ENCODE results near the gene GNG4.

GNG4 gene

GRCh38 chr1:235669277-235669676 lies 19.7 kb upstream of the GNG4 start:
- Histone ChIP-seq H3K27me3 (ENCODE audit: low read depth, low read length) (no peaks in the 10 kb centered on the region), H3K4me1 (ENCODE audit: low read length) (no peaks in the 10 kb centered on the region), H3K9ac (ENCODE audit: low read length) (no peak overlapping the region), H3K4me3 (ENCODE audit: low read length) (no peak overlapping the region), H2AFZ (ENCODE audit: low read depth, low read length) (no peak overlapping the region), H3K27ac (ENCODE audit: low read length) (no peak overlapping the region), H3K9me3 (ENCODE audit: insufficient read depth, low read length) (peaks cover 32% of the 10 kb centered on the region), H3K4me2 (ENCODE audit: low read length) (no peak overlapping the region), H3K36me3 (replicated peaks; ENCODE audit: low read depth, low read length) (peaks cover 26% of the 10 kb centered on the region), H4K20me1 (ENCODE audit: insufficient read depth, low read length) (no peaks in the 10 kb centered on the region), H3K79me2 (ENCODE audit: low read length) (no peaks in the 10 kb centered on the region)
- no peak for TF ChIP-seq CTCF (IDR thresholded peaks at IDR 0.05; ENCODE audit: low read depth, low read length)
- TF ChIP-seq EZH2phosphoT487 (IDR thresholded peaks at IDR 0.05; ENCODE audit: low read depth) = no peak

GRCh38 chr1:235663628-235664027 lies 14.0 kb upstream of the GNG4 start:
- TF ChIP-seq CTCF (IDR thresholded peaks at IDR 0.05; ENCODE audit: low read depth, low read length) (no peak), EZH2phosphoT487 (IDR thresholded peaks at IDR 0.05; ENCODE audit: low read depth) (no peak)
- Histone ChIP-seq H3K9ac (ENCODE audit: low read length) (no peak overlapping the region), H3K27ac (ENCODE audit: low read length) (no peak overlapping the region), H3K9me3 (ENCODE audit: insufficient read depth, low read length) (peaks cover 3% of the 10 kb centered on the region), H3K79me2 (ENCODE audit: low read length) (no peaks in the 10 kb centered on the region), H3K27me3 (ENCODE audit: low read depth, low read length) (no peaks in the 10 kb centered on the region), H3K4me3 (ENCODE audit: low read length) (no peak overlapping the region), H4K20me1 (ENCODE audit: insufficient read depth, low read length) (no peaks in the 10 kb centered on the region), H3K4me1 (ENCODE audit: low read length) (no peaks in the 10 kb centered on the region), H3K4me2 (ENCODE audit: low read length) (no peak overlapping the region), H3K36me3 (replicated peaks; ENCODE audit: low read depth, low read length) (no peaks in the 10 kb centered on the region), H2AFZ (ENCODE audit: low read depth, low read length) (no peak overlapping the region)

- no peak overlapping the region for H3K4me3 ChIP-seq (ENCODE audit: low read length)
- no peak overlapping the region for H3K4me2 ChIP-seq (ENCODE audit: low read length)
- H3K27ac ChIP-seq (ENCODE audit: low read length) = no peak overlapping the region
- H3K27me3 ChIP-seq (ENCODE audit: low read depth, low read length) = no peaks in the 10 kb centered on the region
- no peak overlapping the region for H3K9ac ChIP-seq (ENCODE audit: low read length)
- no peaks in the 10 kb centered on the region for H3K79me2 ChIP-seq (ENCODE audit: low read length)
- no peak overlapping the region for H2AFZ ChIP-seq (ENCODE audit: low read depth, low read length)
- no peak for TF ChIP-seq CTCF (IDR thresholded peaks at IDR 0.05; ENCODE audit: low read depth, low read length)
- H4K20me1 ChIP-seq (ENCODE audit: insufficient read depth, low read length) = no peaks in the 10 kb centered on the region
- H3K4me1 ChIP-seq (ENCODE audit: low read length) = no peaks in the 10 kb centered on the region
- H3K36me3 ChIP-seq (replicated peaks; ENCODE audit: low read depth, low read length) = no peaks in the 10 kb centered on the region
- H3K9me3 ChIP-seq (ENCODE audit: insufficient read depth, low read length) = no peaks in the 10 kb centered on the region
Measured at GRCh38 chr1:235661568-235661967, 12.0 kb upstream of the GNG4 start.

- H3K9ac ChIP-seq (ENCODE audit: low read length) = no peak overlapping the region
- peaks cover 6% of the 10 kb centered on the region; the same call in 1 of the 2 replicates for H3K27me3 ChIP-seq (ENCODE audit: low read depth, low read length)
- no peak overlapping the region for H3K4me2 ChIP-seq (ENCODE audit: low read length)
- no peaks in the 10 kb centered on the region for H3K9me3 ChIP-seq (ENCODE audit: insufficient read depth, low read length)
- no peaks in the 10 kb centered on the region for H4K20me1 ChIP-seq (ENCODE audit: insufficient read depth, low read length)
- H3K4me1 ChIP-seq (ENCODE audit: low read length) = no peaks in the 10 kb centered on the region
- no peak overlapping the region for H2AFZ ChIP-seq (ENCODE audit: low read depth, low read length)
- no peaks in the 10 kb centered on the region for H3K79me2 ChIP-seq (ENCODE audit: low read length)
- TF ChIP-seq CTCF (IDR thresholded peaks at IDR 0.05; ENCODE audit: low read depth, low read length) = no peak
- no peak for TF ChIP-seq EZH2phosphoT487 (IDR thresholded peaks at IDR 0.05; ENCODE audit: low read depth)
- no peaks in the 10 kb centered on the region for H3K36me3 ChIP-seq (replicated peaks; ENCODE audit: low read depth, low read length)
- no peak overlapping the region for H3K4me3 ChIP-seq (ENCODE audit: low read length)
- H3K27ac ChIP-seq (ENCODE audit: low read length) = no peak overlapping the region
Measured at GRCh38 chr1:235659186-235659771, 9.7 kb upstream of the GNG4 start.

Measured in OCI-LY3 (cell line).